Activated B cell treated with CpG ODN at 0.5 μM for 24 hours (primary cell): ENCODE data around the gene MATCAP1. TPM values are rescaled to one million over a fixed set of nuclear protein-coding genes. Genes with fewer than 3 reads are reported as not detected.

ENCODE experiments used
- ATAC-seq: fragments of 200-7000 bp; cut with Tn5 transposase; one replicate; pipeline ENCODE4 v1.10.0; 2021; ENCODE audit warnings: low read depth, mild to moderate bottlenecking, moderate library complexity
- CTCF ChIA-PET: fragments of 350-600 bp; sonication (Branson Sonifier 250); formaldehyde crosslinking; loops from one replicate; lab custom pipeline; 2021; ENCODE audit warnings: antibody characterized with exemption; lab: Charles Lee
- POLR2A ChIA-PET: fragments of 350-600 bp; sonication (Branson Sonifier 250); formaldehyde crosslinking; loops from one replicate; lab custom pipeline; 2021; ENCODE audit warnings: antibody characterized with exemption; lab: Charles Lee
- DNase-seq: peaks from one replicate; pipeline ENCODE4 v3.0.0; 2022
- H3K27ac Mint-ChIP-seq: one replicate; pipeline ENCODE4 v1.8.0; 2020; ENCODE audit warnings: mixed read lengths
- H3K27me3 Mint-ChIP-seq: one replicate; pipeline ENCODE4 v1.8.0; 2021; ENCODE audit warnings: mixed read lengths
- H3K36me3 Mint-ChIP-seq: one replicate; pipeline ENCODE4 v1.8.0; 2021; ENCODE audit warnings: low read depth, mixed read lengths
- H3K4me1 Mint-ChIP-seq: one replicate; pipeline ENCODE4 v1.8.0; 2021; ENCODE audit warnings: mixed read lengths
- H3K4me3 Mint-ChIP-seq: one replicate; pipeline ENCODE4 v1.8.0; 2020; ENCODE audit warnings: mild to moderate bottlenecking, mixed read lengths
- H3K9me3 Mint-ChIP-seq: one replicate; pipeline ENCODE4 v1.8.0; 2020; ENCODE audit warnings: mixed read lengths
- intact Hi-C: fragments of 100-400 bp; cut with micrococcal nuclease; formaldehyde crosslinking; loops from one replicate; pipeline ENCODE4 v1.15.1; 2024
- total RNA-seq: library from RNA; stranded (reverse); gene quantifications from 2 replicates; pipeline ENCODE4 v1.2.3, GENCODE V29; 2022
- TF ChIP-seq, protein P1 (sequence below): fragments of 200-600 bp; IDR thresholded peaks from one replicate; pipeline ENCODE4 v1.8.0; 2022; ENCODE audit warnings: antibody characterized with exemption, mild to moderate bottlenecking

MATCAP1 gene
- total RNA-seq, 1 donor from 2014 or later = 18.7 TPM

DNA sequence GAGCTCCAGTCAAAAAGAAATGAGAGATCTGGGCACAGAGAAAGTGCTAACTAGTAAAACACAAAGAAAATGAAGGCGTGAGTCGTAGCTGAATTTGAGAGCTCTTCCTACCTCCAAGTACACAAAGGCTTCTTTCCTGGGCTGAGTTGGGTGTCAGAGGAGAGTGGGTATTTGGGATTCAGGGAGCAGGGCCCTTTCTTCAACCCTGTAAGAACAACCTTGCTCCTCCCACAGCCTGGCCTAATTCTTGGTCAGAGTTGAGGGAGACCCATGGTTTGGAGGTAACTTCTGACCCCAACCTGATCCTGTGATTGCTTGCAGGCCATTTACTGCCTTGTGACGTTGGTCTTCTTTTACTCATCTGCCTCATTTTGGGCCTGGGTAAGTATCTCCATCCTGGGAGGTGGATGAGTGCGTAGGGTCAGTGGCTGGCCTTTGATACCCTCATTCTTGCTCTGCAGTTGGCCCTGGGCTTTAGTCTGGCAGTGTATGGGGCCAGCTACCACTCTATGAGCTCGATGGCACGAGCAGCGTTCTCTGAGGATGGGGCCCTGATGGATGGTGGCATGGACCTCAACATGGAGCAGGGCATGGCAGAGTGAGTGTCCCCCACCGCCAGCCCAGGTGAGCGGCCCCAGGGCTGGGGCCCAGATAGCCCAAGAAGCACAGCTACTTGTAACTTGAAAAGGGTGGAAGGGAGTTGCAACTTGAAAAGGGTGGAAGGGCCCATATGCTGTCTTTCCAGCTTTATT, 44.4 kb upstream of the MATCAP1 start:
- H3K4me1 Mint-ChIP-seq = peaks cover 27% of the 10 kb centered on the region
- intact Hi-C loops = no loop called here
- peak overlapping the region; percentile 100 for H3K4me3 Mint-ChIP-seq
- peaks cover 53% of the 10 kb centered on the region for H3K36me3 Mint-ChIP-seq
- POLR2A ChIA-PET = interaction anchor here (0.6 to 5.1 kb wide), 4 partner anchors 10 to 69 kb away, joined by 3 to 120 read pairs (median 18); partner anchors contain the start of genes FBXL8, FHOD1, SLC9A5 and TRADD
- TF ChIP-seq, protein P1, sequence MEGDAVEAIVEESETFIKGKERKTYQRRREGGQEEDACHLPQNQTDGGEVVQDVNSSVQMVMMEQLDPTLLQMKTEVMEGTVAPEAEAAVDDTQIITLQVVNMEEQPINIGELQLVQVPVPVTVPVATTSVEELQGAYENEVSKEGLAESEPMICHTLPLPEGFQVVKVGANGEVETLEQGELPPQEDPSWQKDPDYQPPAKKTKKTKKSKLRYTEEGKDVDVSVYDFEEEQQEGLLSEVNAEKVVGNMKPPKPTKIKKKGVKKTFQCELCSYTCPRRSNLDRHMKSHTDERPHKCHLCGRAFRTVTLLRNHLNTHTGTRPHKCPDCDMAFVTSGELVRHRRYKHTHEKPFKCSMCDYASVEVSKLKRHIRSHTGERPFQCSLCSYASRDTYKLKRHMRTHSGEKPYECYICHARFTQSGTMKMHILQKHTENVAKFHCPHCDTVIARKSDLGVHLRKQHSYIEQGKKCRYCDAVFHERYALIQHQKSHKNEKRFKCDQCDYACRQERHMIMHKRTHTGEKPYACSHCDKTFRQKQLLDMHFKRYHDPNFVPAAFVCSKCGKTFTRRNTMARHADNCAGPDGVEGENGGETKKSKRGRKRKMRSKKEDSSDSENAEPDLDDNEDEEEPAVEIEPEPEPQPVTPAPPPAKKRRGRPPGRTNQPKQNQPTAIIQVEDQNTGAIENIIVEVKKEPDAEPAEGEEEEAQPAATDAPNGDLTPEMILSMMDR = no peak
- peak overlapping the region; percentile 13 for H3K27ac Mint-ChIP-seq
- DNase-seq (no peak), ATAC-seq (no peak)
- H3K9me3 Mint-ChIP-seq = no peaks in the 10 kb centered on the region
- no peaks in the 10 kb centered on the region for H3K27me3 Mint-ChIP-seq
- CTCF ChIA-PET = interaction anchor here (1.3 to 2.4 kb wide), 2 partner anchors 16 to 65 kb away, joined by 3 to 9 read pairs; no protein-coding TSS in a partner anchor

DNA sequence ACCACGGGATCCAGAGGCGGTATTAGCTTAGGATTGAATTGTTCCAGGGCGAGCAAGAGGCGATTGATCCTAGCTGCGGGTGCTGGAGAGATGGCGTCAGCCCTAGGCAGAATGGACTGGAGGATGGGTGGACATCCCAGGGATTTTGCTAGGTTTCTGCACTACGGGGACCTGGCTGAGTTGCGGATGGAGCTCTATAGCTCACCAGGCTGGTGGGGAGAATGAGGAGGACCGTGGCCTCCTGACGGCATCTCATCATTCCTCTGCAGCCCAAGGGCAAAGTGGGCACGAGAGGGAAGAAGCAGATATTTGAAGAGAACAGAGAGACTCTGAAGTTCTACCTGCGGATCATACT, 43.8 kb upstream of the MATCAP1 start:
- peak overlapping the region; percentile 100 for H3K4me3 Mint-ChIP-seq
- ATAC-seq (no peak), DNase-seq (no peak)
- no peaks in the 10 kb centered on the region for H3K9me3 Mint-ChIP-seq
- H3K27ac Mint-ChIP-seq = peak overlapping the region; percentile 99
- intact Hi-C loops = loop anchor here (1.0 to 2.0 kb wide), 6 partner anchors 17 to 335 kb away; partner anchors contain the start of genes CBFB, CTCF, FBXL8 and MATCAP1
- TF ChIP-seq, protein P1 = no peak
- H3K27me3 Mint-ChIP-seq = no peaks in the 10 kb centered on the region
- ChIA-PET CTCF (interaction anchor here (1.3 to 2.4 kb wide), 4 partner anchors 17 to 65 kb away, joined by 3 to 12 read pairs (median 6); partner anchors contain the start of gene FHOD1), POLR2A (interaction anchor here (0.5 to 5.1 kb wide), 12 partner anchors 11 to 777 kb away, joined by 3 to 120 read pairs (median 6); partner anchors contain the start of genes CIAO2B, E2F4, FBXL8 and FHOD1)
- H3K36me3 Mint-ChIP-seq = peaks cover 51% of the 10 kb centered on the region
- H3K4me1 Mint-ChIP-seq = peaks cover 27% of the 10 kb centered on the region

DNA sequence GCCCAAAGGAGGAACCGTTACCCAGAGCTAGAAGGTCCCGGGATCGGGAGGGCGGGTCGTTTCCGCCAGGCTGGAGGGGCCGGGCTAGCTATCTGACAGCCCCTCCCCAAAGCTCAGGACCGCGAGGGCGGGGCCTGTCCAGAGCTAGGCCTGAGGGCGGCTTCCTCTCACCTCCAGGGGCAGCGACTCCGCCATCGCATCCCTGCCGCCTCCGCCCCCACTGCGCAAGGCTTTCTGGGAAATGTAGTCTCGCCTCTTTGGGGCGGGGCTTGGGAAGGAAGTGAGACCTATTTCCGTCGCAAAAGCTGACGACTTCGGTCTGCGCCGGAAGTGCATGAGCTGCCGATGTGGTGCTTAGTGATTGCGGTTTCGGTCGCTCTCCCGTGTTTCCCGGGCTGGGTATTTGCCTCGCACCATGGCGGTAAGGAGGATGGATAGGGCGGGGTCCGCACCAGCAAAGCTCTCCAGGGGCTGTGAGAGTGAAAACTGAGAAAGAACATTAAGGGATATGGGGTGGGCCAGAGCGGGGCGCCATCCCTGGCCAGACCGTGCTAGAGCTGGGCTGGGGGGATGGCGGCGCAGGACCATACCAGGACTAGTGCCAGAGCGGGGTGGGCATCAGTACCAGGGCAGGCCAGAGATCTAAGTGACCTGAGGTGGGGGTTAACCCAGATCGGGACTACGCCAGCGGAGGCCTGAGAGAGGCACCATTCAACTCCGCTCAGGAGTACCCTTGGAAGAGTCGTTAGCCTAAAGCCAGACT, 43.2 kb upstream of the MATCAP1 start, which contains the start of gene TMEM208:
TSS of gene TMEM208 (plus strand) at position 327 of the 763 bp plus-strand sequence. CDS start at position 416, 89 bp downstream.
- Mint-ChIP-seq H3K4me1 (peaks cover 27% of the 10 kb centered on the region), H3K27ac (peak within 1 kb of the TSS; percentile 99), H3K36me3 (peaks cover 49% of the 10 kb centered on the region), H3K4me3 (peak within 1 kb of the TSS; percentile 100), H3K27me3 (no peaks in the 10 kb centered on the region), H3K9me3 (no peaks in the 10 kb centered on the region)
- intact Hi-C loops = loop anchor here (1.0 to 2.0 kb wide), 8 partner anchors 17 to 335 kb away; partner anchors contain the start of genes CBFB, CTCF, E2F4 and FBXL8
- POLR2A ChIA-PET = interaction anchor here (0.5 to 5.1 kb wide), 20 partner anchors 9 to 858 kb away, joined by 3 to 120 read pairs (median 4); partner anchors contain the start of genes ATP6V0D1, CIAO2B, E2F4 and FBXL8
- peak; percentile 98 for ATAC-seq
- CTCF ChIA-PET = interaction anchor here (0.6 to 2.4 kb wide), 8 partner anchors 17 to 144 kb away, joined by 3 to 12 read pairs (median 4); partner anchors contain the start of gene FHOD1
- TF ChIP-seq, protein P1 = no peak
- peak; percentile 98 for DNase-seq

DNA sequence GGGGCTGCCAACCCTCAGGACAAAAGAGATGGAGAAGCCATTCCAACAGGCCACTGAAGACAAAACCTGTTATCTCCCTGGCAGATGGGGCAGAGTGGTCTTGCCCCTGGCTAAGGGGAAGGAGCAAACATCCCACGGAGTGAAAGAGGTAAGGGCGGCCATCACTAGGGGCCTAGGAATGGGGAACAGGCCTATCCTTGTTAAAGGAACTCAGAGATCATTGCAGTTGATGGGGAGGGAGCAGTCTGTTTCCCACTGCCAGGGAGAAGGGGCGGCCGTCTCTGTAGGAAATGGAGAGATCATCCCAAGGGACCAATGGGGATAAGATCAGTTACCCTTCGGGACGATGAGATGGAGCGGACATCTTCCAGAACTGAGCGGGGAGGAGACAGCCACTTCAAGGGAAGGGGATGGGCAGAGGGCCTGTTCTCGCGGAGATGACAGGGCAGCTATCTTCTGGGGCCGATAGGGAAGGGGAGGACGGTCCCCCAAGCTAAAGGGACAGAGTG, 42.6 kb upstream of the MATCAP1 start:
- peaks cover 45% of the 10 kb centered on the region for H3K36me3 Mint-ChIP-seq
- H3K4me3 Mint-ChIP-seq = peak overlapping the region; percentile 100
- no peak for DNase-seq
- no peak for ATAC-seq
- no peaks in the 10 kb centered on the region for H3K27me3 Mint-ChIP-seq
- peak overlapping the region; percentile 99 for H3K27ac Mint-ChIP-seq
- H3K9me3 Mint-ChIP-seq = no peaks in the 10 kb centered on the region
- CTCF ChIA-PET = interaction anchor here (0.6 to 2.4 kb wide), 8 partner anchors 18 to 144 kb away, joined by 3 to 12 read pairs (median 4); partner anchors contain the start of gene FHOD1
- POLR2A ChIA-PET = interaction anchor here (0.6 to 5.1 kb wide), 18 partner anchors 9 to 859 kb away, joined by 3 to 120 read pairs (median 4); partner anchors contain the start of genes ATP6V0D1, CIAO2B, E2F4 and FBXL8
- intact Hi-C loops = loop anchor here (1.0 to 2.0 kb wide), 5 partner anchors 21 to 68 kb away; partner anchors contain the start of genes E2F4, FBXL8, FHOD1 and MATCAP1
- TF ChIP-seq, protein P1 = no peak
- peaks cover 27% of the 10 kb centered on the region for H3K4me1 Mint-ChIP-seq
